HEK293 (cell line): ENCODE data around the gene FGF6.

ENCODE experiments used
- ATF2 ChIP-seq: fragments of 450-650 bp; formaldehyde crosslinking; IDR thresholded peaks from 2 replicates; pipeline ENCODE4 v1.5.1; 2016; ENCODE audit warnings: missing biosample characterization, missing genetic modification characterization, low read depth
- CTCF ChIP-seq: fragments of 450-650 bp; formaldehyde crosslinking; IDR thresholded peaks from 2 replicates; pipeline ENCODE4 v1.5.1; 2016; ENCODE audit warnings: missing biosample characterization, missing genetic modification characterization
- GLI4 ChIP-seq: fragments of 450-650 bp; formaldehyde crosslinking; IDR thresholded peaks from 2 replicates; pipeline ENCODE4 v1.5.1; 2016; ENCODE audit warnings: missing biosample characterization, missing genetic modification characterization
- MEIS1 ChIP-seq: sonication (generic); formaldehyde crosslinking; IDR thresholded peaks from 2 replicates; pipeline ENCODE4 v1.8.1; 2022; ENCODE audit warnings: missing genetic modification reagents, mild to moderate bottlenecking, borderline replicate concordance
- REST ChIP-seq: fragments of 450-650 bp; formaldehyde crosslinking; IDR thresholded peaks from 2 replicates; pipeline ENCODE4 v1.5.1; 2016; ENCODE audit warnings: missing biosample characterization, missing genetic modification characterization
- SP2 ChIP-seq: fragments of 450-650 bp; formaldehyde crosslinking; IDR thresholded peaks from 2 replicates; pipeline ENCODE4 v1.5.1; 2016; ENCODE audit warnings: missing biosample characterization, missing genetic modification characterization
- YY1 ChIP-seq: fragments of 450-650 bp; formaldehyde crosslinking; IDR thresholded peaks from 2 replicates; pipeline ENCODE4 v1.5.1; 2018; ENCODE audit warnings: missing biosample characterization, missing genetic modification characterization
- ZBTB21 ChIP-seq: fragments of 450-650 bp; formaldehyde crosslinking; IDR thresholded peaks from 2 replicates; pipeline ENCODE4 v1.5.1; 2017; ENCODE audit warnings: missing biosample characterization, missing genetic modification characterization
- ZNF140 ChIP-seq: fragments of 450-650 bp; formaldehyde crosslinking; IDR thresholded peaks from 2 replicates; pipeline ENCODE4 v1.5.1; 2016; ENCODE audit warnings: missing biosample characterization, missing genetic modification characterization
- ZNF23 ChIP-seq: fragments of 450-650 bp; formaldehyde crosslinking; IDR thresholded peaks from 2 replicates; pipeline ENCODE4 v1.5.1; 2016; ENCODE audit warnings: missing biosample characterization, missing genetic modification characterization, borderline replicate concordance
- ZNF274 ChIP-seq, 2 experiments: fragments of 200-500 bp in 1 of 2; fragments of 450-650 bp in 1 of 2; sonication (Bioruptor generic) in 1 of 2; formaldehyde crosslinking in 1 of 2; IDR thresholded peaks; 2 replicates each; pipeline versions ENCODE4 v1.5.1 to v1.6.1; 2014 to 2016; ENCODE audit warnings: borderline replicate concordance in 1 of 2, inconsistent platforms in 1 of 2, low read length in 1 of 2, missing biosample characterization in 1 of 2, missing genetic modification characterization in 1 of 2
- ZNF398 ChIP-seq: fragments of 450-650 bp; formaldehyde crosslinking; IDR thresholded peaks from 2 replicates; pipeline ENCODE4 v1.5.1; 2017; ENCODE audit warnings: missing biosample characterization, missing genetic modification characterization
- ZNF549 ChIP-seq: fragments of 450-650 bp; IDR thresholded peaks from 2 replicates; pipeline ENCODE4 v1.5.1; 2018; ENCODE audit warnings: missing biosample characterization, missing genetic modification characterization, mild to moderate bottlenecking, inconsistent platforms, moderate library complexity
- TF ChIP-seq, protein P1 (sequence below): sonication (generic); formaldehyde crosslinking; IDR thresholded peaks from 2 replicates; pipeline ENCODE4 v1.8.1; 2022; ENCODE audit warnings: mild to moderate bottlenecking, moderate library complexity, missing genetic modification reagents

DNA sequence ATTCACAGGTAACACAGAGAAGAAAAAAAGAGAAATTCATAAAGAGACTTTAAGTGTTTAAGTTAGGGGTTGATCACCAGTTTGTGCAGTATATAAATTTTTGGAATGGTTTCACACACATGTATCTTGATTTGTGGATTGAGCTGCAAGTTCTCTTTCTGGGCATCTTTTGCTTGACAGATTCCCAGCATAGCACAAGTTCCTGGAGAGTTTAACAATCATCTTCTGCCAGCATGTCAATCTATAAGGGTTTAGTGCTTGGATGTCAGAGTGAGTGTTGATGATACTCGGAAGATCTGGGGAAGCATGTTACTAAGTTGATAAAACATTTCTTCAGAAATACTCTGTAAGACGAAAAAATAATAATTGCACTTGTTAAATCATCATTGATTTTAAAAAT, 43.9 kb upstream of the FGF6 start:
- TF ChIP-seq SP2 (tag by site-specific recombination), result no peak
- TF ChIP-seq REST (tag by site-specific recombination), result no peak
- no peak for TF ChIP-seq ATF2 (tag by site-specific recombination)
- TF ChIP-seq ZNF23 (tag by site-specific recombination), result no peak
- TF ChIP-seq CTCF (tag by site-specific recombination), result no peak
- no peak for TF ChIP-seq MEIS1 (CRISPR knock-in tag)
- no peak for TF ChIP-seq ZBTB21 (tag by site-specific recombination)
- no peak for TF ChIP-seq ZNF398
- TF ChIP-seq GLI4 (tag by site-specific recombination), result no peak
- TF ChIP-seq, protein P1, sequence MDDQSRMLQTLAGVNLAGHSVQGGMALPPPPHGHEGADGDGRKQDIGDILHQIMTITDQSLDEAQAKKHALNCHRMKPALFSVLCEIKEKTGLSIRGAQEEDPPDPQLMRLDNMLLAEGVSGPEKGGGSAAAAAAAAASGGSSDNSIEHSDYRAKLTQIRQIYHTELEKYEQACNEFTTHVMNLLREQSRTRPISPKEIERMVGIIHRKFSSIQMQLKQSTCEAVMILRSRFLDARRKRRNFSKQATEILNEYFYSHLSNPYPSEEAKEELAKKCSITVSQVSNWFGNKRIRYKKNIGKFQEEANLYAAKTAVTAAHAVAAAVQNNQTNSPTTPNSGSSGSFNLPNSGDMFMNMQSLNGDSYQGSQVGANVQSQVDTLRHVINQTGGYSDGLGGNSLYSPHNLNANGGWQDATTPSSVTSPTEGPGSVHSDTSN (CRISPR knock-in tag), result no peak
- TF ChIP-seq YY1 (tag by site-specific recombination), result no peak
- no peak for TF ChIP-seq ZNF140 (tag by site-specific recombination)
- TF ChIP-seq ZNF549 (tag by site-specific recombination), result no peak
- TF ChIP-seq ZNF274 (IDR thresholded peaks at IDR 0.05; ENCODE audit: low read length), result no peak
- TF ChIP-seq ZNF274 (tag by site-specific recombination; IDR thresholded peaks at IDR 0.05; ENCODE audit: borderline replicate concordance), result no peak
